Measurements from ENCODE around the gene BTN3A1. TPM values are rescaled to one million over a fixed set of nuclear protein-coding genes. Genes with fewer than 3 reads are reported as not detected.

The BTN3A1 gene
- total RNA-seq, 3 donors from 2014 or later (not counting 1 experiment from before 2014, with no cell fraction given): 285 to 373 (median 348) TPM

DNA sequence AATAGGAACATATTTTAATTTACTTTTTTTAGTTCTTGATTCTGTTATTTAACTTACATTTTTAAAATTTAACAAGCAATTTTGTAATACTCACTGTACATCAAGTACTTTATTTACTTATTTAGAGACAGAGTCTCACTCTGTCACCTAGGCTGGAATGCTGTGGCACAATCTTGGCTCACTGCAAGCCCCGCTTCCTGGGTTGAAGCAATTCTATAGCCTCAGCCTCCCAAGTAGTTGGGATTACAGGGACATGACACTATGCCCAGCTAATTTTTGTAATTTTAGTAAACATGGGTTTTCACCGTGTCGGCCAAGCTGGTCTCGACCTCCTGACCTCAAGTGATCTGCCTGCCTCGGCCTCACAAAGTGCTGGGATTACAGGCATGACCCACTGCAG, 45.2 kb downstream of the BTN3A1 start:
- H3K27me3 ChIP-seq (ENCODE audit: control insufficient read depth, insufficient read depth, low read length): no peaks in the 10 kb centered on the region
- DNase-seq: no peak
- ATAC-seq: no peak
- Mint-ChIP-seq H3K36me3 (peaks cover 44% of the 10 kb centered on the region), H3K4me1 (peaks cover 38 to 42% of the 10 kb centered on the region in 2 donors), H3K9me3 (no peaks in the 10 kb centered on the region), H3K27ac (no peak overlapping the region), H3K27me3 (ENCODE audit: low read depth in 2 of 2) (no peaks in the 10 kb centered on the region), H3K4me3 (no peak overlapping the region)
- TF ChIP-seq, protein P1, sequence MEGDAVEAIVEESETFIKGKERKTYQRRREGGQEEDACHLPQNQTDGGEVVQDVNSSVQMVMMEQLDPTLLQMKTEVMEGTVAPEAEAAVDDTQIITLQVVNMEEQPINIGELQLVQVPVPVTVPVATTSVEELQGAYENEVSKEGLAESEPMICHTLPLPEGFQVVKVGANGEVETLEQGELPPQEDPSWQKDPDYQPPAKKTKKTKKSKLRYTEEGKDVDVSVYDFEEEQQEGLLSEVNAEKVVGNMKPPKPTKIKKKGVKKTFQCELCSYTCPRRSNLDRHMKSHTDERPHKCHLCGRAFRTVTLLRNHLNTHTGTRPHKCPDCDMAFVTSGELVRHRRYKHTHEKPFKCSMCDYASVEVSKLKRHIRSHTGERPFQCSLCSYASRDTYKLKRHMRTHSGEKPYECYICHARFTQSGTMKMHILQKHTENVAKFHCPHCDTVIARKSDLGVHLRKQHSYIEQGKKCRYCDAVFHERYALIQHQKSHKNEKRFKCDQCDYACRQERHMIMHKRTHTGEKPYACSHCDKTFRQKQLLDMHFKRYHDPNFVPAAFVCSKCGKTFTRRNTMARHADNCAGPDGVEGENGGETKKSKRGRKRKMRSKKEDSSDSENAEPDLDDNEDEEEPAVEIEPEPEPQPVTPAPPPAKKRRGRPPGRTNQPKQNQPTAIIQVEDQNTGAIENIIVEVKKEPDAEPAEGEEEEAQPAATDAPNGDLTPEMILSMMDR (IDR thresholded peaks at IDR 0.05): no peak
- peaks cover 63% of the 10 kb centered on the region for H3K36me3 ChIP-seq (ENCODE audit: control insufficient read depth, insufficient read depth, low read length)
- H3K4me1 ChIP-seq (ENCODE audit: control insufficient read depth, insufficient read depth, low read length): peaks cover 18% of the 10 kb centered on the region
- no peaks in the 10 kb centered on the region for H3K9me3 ChIP-seq (ENCODE audit: control insufficient read depth, insufficient read depth, low read length)
- intact Hi-C loops (cut with micrococcal nuclease): no loop called here
- 98% methylated on average over 5 of the region's 5 CpGs for WGBS (ENCODE audit: insufficient coverage)
- no peak overlapping the region for H3K27ac ChIP-seq (ENCODE audit: low read length)
- H3K4me3 ChIP-seq (ENCODE audit: low read length): no peak overlapping the region

DNA sequence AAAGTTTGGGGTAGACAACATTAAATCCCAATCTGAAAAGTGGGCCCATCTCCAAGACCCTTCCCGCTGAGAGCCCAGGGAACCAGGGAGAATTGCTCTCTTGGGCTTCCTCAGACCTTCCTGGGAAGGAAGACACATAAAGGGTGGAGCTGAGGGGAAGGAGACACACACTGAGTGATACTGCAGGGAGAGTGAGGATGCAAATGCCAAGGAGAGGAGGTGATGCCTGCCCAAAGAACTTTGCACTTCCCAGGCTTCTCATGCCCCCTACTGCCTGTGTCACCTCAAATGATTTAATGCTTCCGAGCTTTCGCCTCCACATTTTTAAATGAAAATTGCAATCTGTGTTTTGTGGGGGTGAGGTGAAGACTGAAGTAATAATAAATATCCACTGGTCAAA, 48.2 kb downstream of the BTN3A1 start:
- no peaks in the 10 kb centered on the region for H3K27me3 Mint-ChIP-seq (ENCODE audit: low read depth in 2 of 2)
- H3K36me3 ChIP-seq (ENCODE audit: control insufficient read depth, insufficient read depth, low read length): peaks cover 52% of the 10 kb centered on the region
- H3K4me3 Mint-ChIP-seq: no peak overlapping the region
- H3K36me3 Mint-ChIP-seq: peaks cover 30% of the 10 kb centered on the region
- ATAC-seq (no peak), DNase-seq (no peak)
- no peaks in the 10 kb centered on the region for H3K9me3 ChIP-seq (ENCODE audit: control insufficient read depth, insufficient read depth, low read length)
- H3K4me1 Mint-ChIP-seq: peaks cover 15 to 18% of the 10 kb centered on the region in 2 donors
- no peaks in the 10 kb centered on the region for H3K27me3 ChIP-seq (ENCODE audit: control insufficient read depth, insufficient read depth, low read length)
- intact Hi-C loops (cut with micrococcal nuclease): no loop called here
- no peak overlapping the region for H3K27ac ChIP-seq (ENCODE audit: low read length)
- H3K9me3 Mint-ChIP-seq: no peaks in the 10 kb centered on the region
- peaks cover 12% of the 10 kb centered on the region for H3K4me1 ChIP-seq (ENCODE audit: control insufficient read depth, insufficient read depth, low read length)
- H3K4me3 ChIP-seq (ENCODE audit: low read length): no peak overlapping the region
- H3K27ac Mint-ChIP-seq: peak overlapping the region; percentile 43 to 59
- TF ChIP-seq, protein P1 (IDR thresholded peaks at IDR 0.05): no peak
- 95% methylated on average over 3 of the region's 3 CpGs for WGBS (ENCODE audit: insufficient coverage)

GRCh38 chr6:26452631-26453235, 50.7 kb downstream of the BTN3A1 start:
- DNase-seq (no peak), ATAC-seq (no peak)
- no peak overlapping the region for H3K27ac ChIP-seq (ENCODE audit: low read length)
- H3K9me3 Mint-ChIP-seq: no peaks in the 10 kb centered on the region
- TF ChIP-seq, protein P1 (IDR thresholded peaks at IDR 0.05): no peak
- H3K36me3 ChIP-seq (ENCODE audit: control insufficient read depth, insufficient read depth, low read length): peaks cover 41% of the 10 kb centered on the region
- peaks cover 31% of the 10 kb centered on the region for H3K36me3 Mint-ChIP-seq
- no peaks in the 10 kb centered on the region for H3K27me3 ChIP-seq (ENCODE audit: control insufficient read depth, insufficient read depth, low read length)
- peak overlapping the region; percentile 59 to 62 for H3K27ac Mint-ChIP-seq
- no peak overlapping the region for H3K4me3 ChIP-seq (ENCODE audit: low read length)
- peaks cover 13 to 21% of the 10 kb centered on the region in 2 donors for H3K4me1 Mint-ChIP-seq
- no CpG with 5 or more reads among the region's 1 CpG for WGBS (ENCODE audit: insufficient coverage)
- no peak overlapping the region for H3K4me3 Mint-ChIP-seq
- peaks cover 6% of the 10 kb centered on the region for H3K4me1 ChIP-seq (ENCODE audit: control insufficient read depth, insufficient read depth, low read length)
- no peaks in the 10 kb centered on the region for H3K27me3 Mint-ChIP-seq (ENCODE audit: low read depth in 2 of 2)
- no peaks in the 10 kb centered on the region for H3K9me3 ChIP-seq (ENCODE audit: control insufficient read depth, insufficient read depth, low read length)
- intact Hi-C loops (cut with micrococcal nuclease): no loop called here

GRCh38 chr6:26454631-26455030, 52.6 kb downstream of the BTN3A1 start:
- TF ChIP-seq, protein P1 (IDR thresholded peaks at IDR 0.05): no peak
- intact Hi-C loops (cut with micrococcal nuclease): loop anchor here (5.0 kb wide), 1 partner anchor 72 kb away; the partner anchor contains the start of gene BTN2A2
- DNase-seq (no peak), ATAC-seq (no peak)
- Mint-ChIP-seq H3K9me3 (no peaks in the 10 kb centered on the region), H3K27ac (peak overlapping the region in 1 of 2 donors; percentile 62), H3K36me3 (peaks cover 26% of the 10 kb centered on the region), H3K4me3 (no peak overlapping the region), H3K27me3 (ENCODE audit: low read depth in 2 of 2) (no peaks in the 10 kb centered on the region), H3K4me1 (peaks cover 32 to 39% of the 10 kb centered on the region in 2 donors)
- H3K27me3 ChIP-seq (ENCODE audit: control insufficient read depth, insufficient read depth, low read length): no peaks in the 10 kb centered on the region
- H3K9me3 ChIP-seq (ENCODE audit: control insufficient read depth, insufficient read depth, low read length): no peaks in the 10 kb centered on the region
- H3K4me3 ChIP-seq (ENCODE audit: low read length): no peak overlapping the region
- H3K27ac ChIP-seq (ENCODE audit: low read length): no peak overlapping the region
- peaks cover 14% of the 10 kb centered on the region for H3K4me1 ChIP-seq (ENCODE audit: control insufficient read depth, insufficient read depth, low read length)
- 40% methylated on average over 1 of the region's 1 CpG for WGBS (ENCODE audit: insufficient coverage)
- peaks cover 25% of the 10 kb centered on the region for H3K36me3 ChIP-seq (ENCODE audit: control insufficient read depth, insufficient read depth, low read length)
